Gastrocnemius medialis (tissue), 4 donors: Measurements from ENCODE around the gene GALM. TPM values are rescaled to one million over a fixed set of nuclear protein-coding genes. Genes with fewer than 3 reads are reported as not detected.

Experiments
- ATAC-seq, 2 donors: fragments of 150-250 bp; one replicate each; pipeline ENCODE4 v1.9.1; 2016
- DNase-seq, 2 donors: peaks; one replicate each; pipeline ENCODE4 v3.0.0-alpha.2; 2019
- H3K27ac ChIP-seq, 4 donors: fragments of 200-600 bp; sonication (generic); 1 replicate in 1 of 4; 2 replicates in 3 of 4; pipeline ENCODE4 v1.5.1; 2016 to 2018; ENCODE audit warnings: mild to moderate bottlenecking in 2 of 4, moderate library complexity in 1 of 4
- H3K27me3 ChIP-seq, 3 donors: fragments of 200-600 bp; sonication (generic) in 2 of 3; 1 replicate in 1 of 3; 2 replicates in 2 of 3; pipeline versions ENCODE4 v1.5.1 to v1.6.0; 2016 to 2019; ENCODE audit warnings: mild to moderate bottlenecking in 1 of 3, moderate library complexity in 1 of 3
- H3K36me3 ChIP-seq, 2 donors: fragments of 200-600 bp; sonication (generic) in 1 of 2; one replicate each; pipeline ENCODE4 v1.5.1; 2017 to 2018
- H3K4me1 ChIP-seq, 2 donors: fragments of 200-600 bp; sonication (generic) in 1 of 2; one replicate each; pipeline ENCODE4 v1.5.1; 2016 to 2017; ENCODE audit warnings: mild to moderate bottlenecking in 2 of 2
- H3K4me3 ChIP-seq, 4 donors: fragments of 200-600 bp; sonication (generic) in 3 of 4; 1 replicate in 1 of 4; 2 replicates in 3 of 4; pipeline ENCODE4 v1.5.1; 2016 to 2019; ENCODE audit warnings: mild to moderate bottlenecking in 2 of 4
- H3K9me3 ChIP-seq, 3 donors: fragments of 200-600 bp; sonication (generic) in 2 of 3; 1 replicate in 1 of 3; 2 replicates in 2 of 3; pipeline ENCODE4 v1.5.1; 2016 to 2019
- POLR2A ChIP-seq, 2 donors: fragments of 450-650 bp; IDR thresholded peaks; one replicate each; pipeline ENCODE4 v1.6.1; 2017; ENCODE audit warnings: antibody characterized with exemption in 2 of 2, mild to moderate bottlenecking in 2 of 2, moderate library complexity in 2 of 2
- in situ Hi-C, 4 donors: fragments of 200-750 bp; cut with MboI; loops; one replicate each; pipeline versions ENCODE4 v1.15.0 to v1.8.0; 2017; ENCODE audit warnings: low sequenced_read_pairs in 4 of 4
- intact Hi-C: fragments of 100-400 bp; cut with DNase I; formaldehyde crosslinking; loops from one replicate; pipeline ENCODE4 v1.15.1; 2023; ENCODE audit warnings: low total_unique reads
- total RNA-seq, 4 donors: library from RNA; depleted of rRNA; stranded (reverse); fragments of >200 nt; gene quantifications; one replicate each; pipeline versions ENCODE4 v1.1.0 to v1.2.3, GENCODE V29; 2016
- TF ChIP-seq, protein P1 (sequence below), 5 experiments: fragments of 450-650 bp in 3 of 5; fragments of 200-600 bp in 2 of 5; sonication (generic) in 2 of 5; IDR thresholded peaks in 4 of 5; conservative IDR thresholded peaks in 1 of 5; 1 replicate in 4 of 5; 2 replicates in 1 of 5; pipeline ENCODE4 v1.5.1; 2016 to 2019; ENCODE audit warnings: antibody characterized with exemption in 5 of 5, mild to moderate bottlenecking in 3 of 5, moderate library complexity in 3 of 5

The GALM gene
- total RNA-seq, 4 donors from 2014 or later: 5.3 to 16.9 (median 14.9) TPM

DNA sequence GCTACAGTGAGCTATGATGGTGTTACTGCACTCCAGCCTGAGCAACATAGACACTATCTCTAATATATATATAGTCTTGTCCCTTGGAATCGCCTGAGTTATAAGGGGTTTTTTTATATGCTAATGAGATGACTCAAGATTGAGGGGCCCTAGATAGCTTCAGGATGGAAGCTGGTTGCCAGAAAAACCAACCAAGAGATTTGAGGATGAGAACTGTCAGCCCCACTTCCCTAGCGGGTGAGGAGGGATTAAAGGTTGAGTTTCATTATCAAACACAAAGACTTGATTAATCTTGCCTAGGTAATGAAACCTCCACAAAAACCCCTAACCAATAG, 12.6 kb upstream of the GALM start:
- no peaks in the 10 kb centered on the region for H3K9me3 ChIP-seq
- ATAC-seq (no peak), DNase-seq (no peak)
- H3K27ac ChIP-seq: no peak overlapping the region
- no peaks in the 10 kb centered on the region for H3K36me3 ChIP-seq
- no peak overlapping the region for H3K4me3 ChIP-seq
- H3K4me1 ChIP-seq: peaks cover 0 to 3% of the 10 kb centered on the region in 2 donors
- no peak for TF ChIP-seq POLR2A (IDR thresholded peaks at IDR 0.05)
- TF ChIP-seq, protein P1, sequence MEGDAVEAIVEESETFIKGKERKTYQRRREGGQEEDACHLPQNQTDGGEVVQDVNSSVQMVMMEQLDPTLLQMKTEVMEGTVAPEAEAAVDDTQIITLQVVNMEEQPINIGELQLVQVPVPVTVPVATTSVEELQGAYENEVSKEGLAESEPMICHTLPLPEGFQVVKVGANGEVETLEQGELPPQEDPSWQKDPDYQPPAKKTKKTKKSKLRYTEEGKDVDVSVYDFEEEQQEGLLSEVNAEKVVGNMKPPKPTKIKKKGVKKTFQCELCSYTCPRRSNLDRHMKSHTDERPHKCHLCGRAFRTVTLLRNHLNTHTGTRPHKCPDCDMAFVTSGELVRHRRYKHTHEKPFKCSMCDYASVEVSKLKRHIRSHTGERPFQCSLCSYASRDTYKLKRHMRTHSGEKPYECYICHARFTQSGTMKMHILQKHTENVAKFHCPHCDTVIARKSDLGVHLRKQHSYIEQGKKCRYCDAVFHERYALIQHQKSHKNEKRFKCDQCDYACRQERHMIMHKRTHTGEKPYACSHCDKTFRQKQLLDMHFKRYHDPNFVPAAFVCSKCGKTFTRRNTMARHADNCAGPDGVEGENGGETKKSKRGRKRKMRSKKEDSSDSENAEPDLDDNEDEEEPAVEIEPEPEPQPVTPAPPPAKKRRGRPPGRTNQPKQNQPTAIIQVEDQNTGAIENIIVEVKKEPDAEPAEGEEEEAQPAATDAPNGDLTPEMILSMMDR (IDR thresholded peaks at IDR 0.05 in 4 of 5, conservative IDR thresholded peaks at IDR 0.05 in 1 of 5): no peak
- intact Hi-C loops (no loop called here), in situ Hi-C loops (no loop called here)
- no peaks in the 10 kb centered on the region for H3K27me3 ChIP-seq

DNA sequence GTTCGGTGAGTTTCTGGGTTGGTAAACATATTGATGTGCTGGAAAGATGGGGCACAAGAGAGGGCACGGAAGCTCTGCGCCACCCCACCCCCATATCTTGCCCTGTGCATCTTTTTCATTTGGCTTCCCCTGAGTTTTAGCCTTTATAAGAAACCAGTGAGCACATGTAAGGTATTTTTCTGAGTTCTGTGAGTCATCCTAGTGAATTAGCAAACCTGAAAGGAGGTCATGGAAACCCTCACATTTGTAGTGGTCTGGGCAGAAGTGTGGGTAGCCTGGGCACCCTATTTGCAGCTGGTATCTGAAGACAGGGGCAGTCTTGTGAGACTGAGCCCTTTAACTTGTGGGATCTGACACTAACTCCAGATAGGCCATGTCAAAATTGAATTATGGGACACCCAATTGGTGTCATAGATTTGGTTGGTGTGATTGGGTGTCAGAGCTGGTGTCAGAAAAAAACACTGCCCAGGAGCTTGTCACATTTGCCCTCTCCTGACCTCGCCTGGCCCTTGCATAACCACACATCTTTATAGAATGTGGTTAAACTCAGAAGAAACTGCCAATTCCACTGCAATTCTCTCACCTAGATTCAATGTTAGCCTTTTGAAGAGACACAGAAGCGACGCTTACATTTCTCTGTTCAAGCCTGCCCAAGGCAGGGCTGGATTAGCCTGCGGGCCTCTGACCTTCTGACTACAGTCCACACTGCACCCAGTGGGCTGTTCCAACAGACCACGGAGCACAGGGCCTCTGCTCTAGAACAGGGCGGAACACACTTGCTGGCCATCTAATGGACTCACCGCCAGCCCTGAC, 12.0 kb upstream of the GALM start:
- Histone ChIP-seq H3K27ac (no peak overlapping the region), H3K27me3 (no peaks in the 10 kb centered on the region), H3K4me3 (no peak overlapping the region), H3K4me1 (peaks cover 0 to 3% of the 10 kb centered on the region in 2 donors), H3K9me3 (no peaks in the 10 kb centered on the region), H3K36me3 (no peaks in the 10 kb centered on the region)
- ATAC-seq (no peak), DNase-seq (no peak)
- in situ Hi-C loops (no loop called here), intact Hi-C loops (no loop called here)
- TF ChIP-seq, protein P1 (IDR thresholded peaks at IDR 0.05 in 4 of 5, conservative IDR thresholded peaks at IDR 0.05 in 1 of 5): no peak
- TF ChIP-seq POLR2A (IDR thresholded peaks at IDR 0.05): no peak

DNA sequence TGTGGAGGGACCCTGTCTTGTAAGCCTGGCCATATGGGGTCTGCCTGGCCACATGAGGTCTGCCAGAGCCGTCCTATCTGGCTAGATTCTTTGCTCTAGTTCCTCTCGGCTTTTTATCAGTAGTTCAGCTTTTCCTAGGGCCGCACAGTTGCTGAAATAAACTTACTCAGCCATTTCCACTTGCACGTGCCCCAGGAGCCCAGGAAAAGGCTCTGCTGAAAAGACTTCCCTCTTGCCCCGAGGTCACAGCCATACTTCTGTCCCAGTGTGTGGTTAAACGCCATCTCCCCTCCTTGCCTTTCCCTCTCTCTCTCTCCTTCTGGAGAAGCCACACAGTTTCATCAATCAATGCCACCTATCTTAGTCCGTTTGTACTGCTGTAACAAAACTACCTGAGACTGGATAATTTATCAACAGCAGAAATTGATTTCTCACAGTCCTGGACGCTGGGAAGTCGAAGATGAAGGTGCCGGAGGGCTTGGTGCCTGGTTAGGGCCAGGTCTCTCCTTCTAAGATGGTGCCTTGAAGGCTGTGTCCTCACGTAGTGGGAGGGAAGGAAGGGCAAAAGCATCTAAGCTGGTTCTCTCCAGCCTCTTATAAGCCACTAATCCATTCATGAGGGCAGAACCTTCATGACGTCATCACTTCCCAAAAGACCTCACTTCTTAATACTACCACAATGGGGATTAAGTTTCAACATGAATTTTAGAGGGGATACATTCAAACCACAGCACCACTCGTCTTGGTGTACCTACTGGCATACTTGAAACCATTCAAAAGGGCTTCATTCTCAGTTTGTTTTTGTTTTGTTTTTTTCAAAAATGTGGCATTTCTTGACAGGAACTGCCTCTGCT, 11.2 kb upstream of the GALM start:
- Histone ChIP-seq H3K27ac (no peak overlapping the region), H3K9me3 (no peaks in the 10 kb centered on the region), H3K4me3 (no peak overlapping the region), H3K36me3 (no peaks in the 10 kb centered on the region), H3K4me1 (peaks cover 0 to 3% of the 10 kb centered on the region in 2 donors), H3K27me3 (no peaks in the 10 kb centered on the region)
- no peak for TF ChIP-seq POLR2A (IDR thresholded peaks at IDR 0.05)
- TF ChIP-seq, protein P1 (IDR thresholded peaks at IDR 0.05 in 4 of 5, conservative IDR thresholded peaks at IDR 0.05 in 1 of 5): no peak
- in situ Hi-C loops: no loop called here
- intact Hi-C loops: no loop called here
- DNase-seq (peak in 1 of 2 donors; percentile 29), ATAC-seq (no peak)

DNA sequence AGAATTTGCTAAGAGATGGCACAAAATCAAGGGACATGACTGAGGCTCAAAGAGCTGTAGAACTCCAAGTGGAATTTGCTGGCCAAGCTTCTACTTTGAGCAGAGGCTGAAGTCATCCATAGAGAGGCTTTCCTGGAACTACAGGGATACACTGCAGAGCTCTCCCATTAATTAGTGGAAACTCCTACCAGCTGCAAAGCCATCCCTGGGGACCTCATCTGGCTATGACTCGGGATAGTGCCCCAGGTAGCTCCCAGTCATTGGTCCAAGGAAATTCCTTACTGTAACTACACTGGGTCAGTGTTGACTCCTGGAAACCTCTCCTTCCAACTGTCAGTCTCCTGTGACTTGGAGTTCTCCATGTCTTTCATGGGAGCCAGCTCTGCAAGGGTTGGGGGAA, 10.5 kb upstream of the GALM start:
- no peaks in the 10 kb centered on the region for H3K27me3 ChIP-seq
- ATAC-seq (no peak), DNase-seq (no peak)
- TF ChIP-seq POLR2A (IDR thresholded peaks at IDR 0.05): no peak
- TF ChIP-seq, protein P1 (IDR thresholded peaks at IDR 0.05 in 4 of 5, conservative IDR thresholded peaks at IDR 0.05 in 1 of 5): no peak
- in situ Hi-C loops: no loop called here
- H3K4me1 ChIP-seq: peaks cover 0 to 3% of the 10 kb centered on the region in 2 donors
- H3K27ac ChIP-seq: no peak overlapping the region
- H3K36me3 ChIP-seq: no peaks in the 10 kb centered on the region
- no peak overlapping the region for H3K4me3 ChIP-seq
- intact Hi-C loops: no loop called here
- no peaks in the 10 kb centered on the region for H3K9me3 ChIP-seq
